Natural killer cell treated with Interleukin-12 subunit alpha and Interleukin-12 subunit beta and Interleukin-15 and Interleukin-18, amount 100 ng/mL, for 72 hours (primary cell): ENCODE results near the gene DDX42. TPM values are rescaled to one million over a fixed set of nuclear protein-coding genes. Genes with fewer than 3 reads are reported as not detected.

Source experiments
- ATAC-seq, 2 donors: fragments of 150-1000 bp; cut with Tn5 transposase in 1 of 2; sonication (Bioruptor Pico), chemical (Tn5 transposase) in 1 of 2; 2 replicates each; pipeline ENCODE4 v1.10.0; 2021
- DNase-seq: peaks from one replicate; pipeline ENCODE4 v3.0.0; 2022; ENCODE audit warnings: low spot score
- H3K27ac Mint-ChIP-seq, 2 donors: 1 replicate in 1 of 2; 2 replicates in 1 of 2; pipeline ENCODE4 v1.8.0; 2022; ENCODE audit warnings: mixed read lengths in 2 of 2, mild to moderate bottlenecking in 1 of 2, moderate library complexity in 1 of 2
- H3K27me3 Mint-ChIP-seq, 2 donors: 1 replicate in 1 of 2; 2 replicates in 1 of 2; pipeline ENCODE4 v1.8.0; 2022; ENCODE audit warnings: mixed read lengths in 2 of 2
- H3K36me3 Mint-ChIP-seq: one replicate; pipeline ENCODE4 v1.8.0; 2022; ENCODE audit warnings: mixed read lengths
- H3K4me1 Mint-ChIP-seq, 2 donors: 1 replicate in 1 of 2; 2 replicates in 1 of 2; pipeline ENCODE4 v1.8.0; 2022; ENCODE audit warnings: low read depth in 2 of 2, mixed read lengths in 2 of 2, mild to moderate bottlenecking in 1 of 2
- H3K4me3 Mint-ChIP-seq: one replicate; pipeline ENCODE4 v1.8.0; 2022; ENCODE audit warnings: mixed read lengths
- H3K9me3 Mint-ChIP-seq: 2 replicates; pipeline ENCODE4 v1.8.0; 2022; ENCODE audit warnings: mixed read lengths
- total RNA-seq, 2 donors: library from RNA; stranded (reverse); gene quantifications; one replicate each; pipeline ENCODE4 v1.2.3, GENCODE V29; 2022

The DDX42 gene
- total RNA-seq, 2 donors from 2014 or later = 107 to 161 TPM

- Mint-ChIP-seq H3K9me3 (no peaks in the 10 kb centered on the region), H3K36me3 (peaks cover 49% of the 10 kb centered on the region), H3K4me1 (peaks cover 28 to 32% of the 10 kb centered on the region in 2 donors), H3K27me3 (no peaks in the 10 kb centered on the region), H3K4me3 (no peak overlapping the region), H3K27ac (peak overlapping the region; percentile 70 to 92)
- no peak for DNase-seq
- peak; percentile 22 to 48 for ATAC-seq
Observed at GRCh38 chr17:63819585-63820537, 45.9 kb downstream of the DDX42 start.

- Mint-ChIP-seq H3K27me3 (no peaks in the 10 kb centered on the region), H3K36me3 (peaks cover 49% of the 10 kb centered on the region), H3K9me3 (no peaks in the 10 kb centered on the region), H3K27ac (peak overlapping the region; percentile 70 to 92), H3K4me1 (peaks cover 36 to 38% of the 10 kb centered on the region in 2 donors), H3K4me3 (no peak overlapping the region)
- no peak for DNase-seq
- ATAC-seq = no peak
Observed at GRCh38 chr17:63820963-63821561, 47.1 kb downstream of the DDX42 start.

GRCh38 chr17:63821804-63822203 lies 47.8 kb downstream of the DDX42 start:
- Mint-ChIP-seq H3K27ac (peak overlapping the region; percentile 70 to 92), H3K36me3 (peaks cover 49% of the 10 kb centered on the region), H3K9me3 (no peaks in the 10 kb centered on the region), H3K27me3 (no peaks in the 10 kb centered on the region), H3K4me1 (peaks cover 40 to 43% of the 10 kb centered on the region in 2 donors), H3K4me3 (peak overlapping the region; percentile 40)
- DNase-seq = no peak
- ATAC-seq = no peak

- Mint-ChIP-seq H3K27ac (peak overlapping the region; percentile 70 to 92), H3K4me1 (peaks cover 40 to 43% of the 10 kb centered on the region in 2 donors), H3K27me3 (no peaks in the 10 kb centered on the region), H3K36me3 (peaks cover 47% of the 10 kb centered on the region), H3K9me3 (no peaks in the 10 kb centered on the region), H3K4me3 (no peak overlapping the region)
- DNase-seq (no peak), ATAC-seq (no peak)
Observed at GRCh38 chr17:63822537-63822936, 48.6 kb downstream of the DDX42 start.

GRCh38 chr17:63823659-63824331 lies 49.8 kb downstream of the DDX42 start:
- Mint-ChIP-seq H3K9me3 (no peaks in the 10 kb centered on the region), H3K4me1 (peaks cover 45 to 47% of the 10 kb centered on the region in 2 donors), H3K36me3 (peaks cover 36% of the 10 kb centered on the region), H3K27me3 (no peaks in the 10 kb centered on the region), H3K4me3 (peak overlapping the region; percentile 26), H3K27ac (peak overlapping the region; percentile 46 to 57)
- DNase-seq (no peak), ATAC-seq (no peak)

- H3K36me3 Mint-ChIP-seq = peaks cover 30% of the 10 kb centered on the region
- H3K4me3 Mint-ChIP-seq = peak overlapping the region; percentile 26
- H3K27ac Mint-ChIP-seq = peak overlapping the region; percentile 46 to 57
- H3K9me3 Mint-ChIP-seq = no peaks in the 10 kb centered on the region
- ATAC-seq (no peak), DNase-seq (no peak)
- H3K27me3 Mint-ChIP-seq = no peaks in the 10 kb centered on the region
- peaks cover 50 to 51% of the 10 kb centered on the region in 2 donors for H3K4me1 Mint-ChIP-seq
Observed at GRCh38 chr17:63824362-63824761, 50.4 kb downstream of the DDX42 start.

GRCh38 chr17:63826468-63827001 lies 52.6 kb downstream of the DDX42 start:
- H3K4me1 Mint-ChIP-seq = peaks cover 53 to 61% of the 10 kb centered on the region in 2 donors
- ATAC-seq = no peak
- H3K36me3 Mint-ChIP-seq = peaks cover 31% of the 10 kb centered on the region
- no peak for DNase-seq
- H3K9me3 Mint-ChIP-seq = no peaks in the 10 kb centered on the region
- H3K4me3 Mint-ChIP-seq = peak overlapping the region; percentile 99
- peak overlapping the region; percentile 99 for H3K27ac Mint-ChIP-seq
- no peaks in the 10 kb centered on the region for H3K27me3 Mint-ChIP-seq

- peak; percentile 96 to 98 for ATAC-seq
Observed at GRCh38 chr17:63827002-63827800, 53.2 kb downstream of the DDX42 start, which contains the start of the genes FTSJ3 and PSMC5. Gene FTSJ3 (minus strand): TSS chr17:63827663. CDS start chr17:63826902, 761 bp downstream. Gene PSMC5 (plus strand): TSS chr17:63827431. CDS start chr17:63827491, 60 bp downstream.

GRCh38 chr17:63827801-63828221 lies 53.8 kb downstream of the DDX42 start:
- DNase-seq (no peak), ATAC-seq (no peak)
- peaks cover 22% of the 10 kb centered on the region for H3K36me3 Mint-ChIP-seq
- H3K4me3 Mint-ChIP-seq = peak overlapping the region; percentile 99
- H3K27ac Mint-ChIP-seq = peak overlapping the region; percentile 99
- H3K4me1 Mint-ChIP-seq = peaks cover 46 to 58% of the 10 kb centered on the region in 2 donors
- H3K9me3 Mint-ChIP-seq = no peaks in the 10 kb centered on the region
- H3K27me3 Mint-ChIP-seq = no peaks in the 10 kb centered on the region

More at GRCh38 chr17:63827002-63827800, 53.2 kb downstream of the DDX42 start, which contains the start of the genes FTSJ3 and PSMC5:
- peaks cover 47 to 58% of the 10 kb centered on the region in 2 donors for H3K4me1 Mint-ChIP-seq
- DNase-seq = peak; percentile 96
- peak within 1 kb of the TSS; percentile 99 for H3K4me3 Mint-ChIP-seq
- peaks cover 24% of the 10 kb centered on the region for H3K36me3 Mint-ChIP-seq
- H3K9me3 Mint-ChIP-seq = no peaks in the 10 kb centered on the region
- no peaks in the 10 kb centered on the region for H3K27me3 Mint-ChIP-seq
- peak within 1 kb of the TSS; percentile 99 for H3K27ac Mint-ChIP-seq

GRCh38 chr17:63828936-63829335 lies 55.0 kb downstream of the DDX42 start:
- DNase-seq = no peak
- Mint-ChIP-seq H3K9me3 (no peaks in the 10 kb centered on the region), H3K4me1 (peaks cover 40 to 55% of the 10 kb centered on the region in 2 donors), H3K4me3 (peak overlapping the region; percentile 99), H3K36me3 (peaks cover 19% of the 10 kb centered on the region), H3K27me3 (no peaks in the 10 kb centered on the region), H3K27ac (peak overlapping the region; percentile 74 to 99)
- no peak for ATAC-seq

GRCh38 chr17:63830278-63830677 lies 56.3 kb downstream of the DDX42 start:
- H3K4me3 Mint-ChIP-seq = no peak overlapping the region

GRCh38 chr17:63830904-63831491 lies 57.0 kb downstream of the DDX42 start:
- Mint-ChIP-seq H3K4me1 (peaks cover 33 to 46% of the 10 kb centered on the region in 2 donors), H3K27ac (peak overlapping the region; percentile 39 to 63), H3K9me3 (no peaks in the 10 kb centered on the region), H3K27me3 (no peaks in the 10 kb centered on the region), H3K4me3 (no peak overlapping the region), H3K36me3 (peaks cover 22% of the 10 kb centered on the region)
- ATAC-seq (no peak), DNase-seq (no peak)

More at GRCh38 chr17:63830278-63830677, 56.3 kb downstream of the DDX42 start:
- ATAC-seq = no peak
- no peak for DNase-seq
- peaks cover 33 to 51% of the 10 kb centered on the region in 2 donors for H3K4me1 Mint-ChIP-seq
- H3K27me3 Mint-ChIP-seq = no peaks in the 10 kb centered on the region
- H3K36me3 Mint-ChIP-seq = peaks cover 14% of the 10 kb centered on the region
- H3K27ac Mint-ChIP-seq = peak overlapping the region; percentile 74 to 99
- no peaks in the 10 kb centered on the region for H3K9me3 Mint-ChIP-seq
